Measurements from ENCODE around the gene C14orf39.
"Not testable (repeated sequence)": the region's sequence is repeated elsewhere in the genome, so short reads cannot be mapped to it uniquely, and the experiment has no call there.

Gene C14orf39

DNA sequence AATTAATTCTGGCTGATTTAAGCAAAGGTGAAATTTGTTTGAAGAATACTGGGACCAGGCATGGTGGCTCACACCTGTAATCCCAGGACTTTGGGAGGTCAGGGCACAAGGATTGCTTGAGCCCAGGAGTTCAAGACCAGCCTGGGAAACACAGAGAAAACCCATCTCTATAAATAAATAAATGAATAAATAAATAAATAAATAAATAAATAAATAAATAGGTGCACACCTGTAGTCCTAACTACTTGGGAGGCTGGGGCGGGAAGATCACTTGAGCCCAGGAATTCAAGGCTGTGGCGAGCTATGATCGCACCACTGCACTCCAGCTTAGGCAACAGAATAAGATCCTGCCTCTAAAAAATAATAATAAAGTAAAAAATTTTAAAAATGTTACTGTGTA, 4.4 kb upstream of the C14orf39 start:
- DNase-seq (ENCODE audit: low spot score), result no peak

DNA sequence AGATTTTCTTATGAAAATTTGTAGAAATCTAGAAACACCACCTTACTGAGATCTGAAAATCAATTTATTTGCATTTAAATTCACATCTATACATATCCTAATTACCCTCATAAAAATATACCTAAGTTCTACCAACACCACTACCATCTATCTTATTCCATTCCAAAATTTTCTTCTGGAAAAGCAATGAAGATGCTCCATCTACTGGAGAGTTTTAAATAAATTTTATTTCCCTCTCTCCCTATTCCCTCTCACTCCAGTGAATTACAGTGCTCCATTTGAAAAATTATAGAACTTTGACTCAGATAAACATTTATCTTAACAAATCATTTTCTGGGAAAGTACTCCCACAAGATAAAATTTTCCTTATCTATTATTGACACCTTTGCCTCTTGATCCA, 2.3 kb upstream of the C14orf39 start:
- no peak for DNase-seq (ENCODE audit: low spot score)

DNA sequence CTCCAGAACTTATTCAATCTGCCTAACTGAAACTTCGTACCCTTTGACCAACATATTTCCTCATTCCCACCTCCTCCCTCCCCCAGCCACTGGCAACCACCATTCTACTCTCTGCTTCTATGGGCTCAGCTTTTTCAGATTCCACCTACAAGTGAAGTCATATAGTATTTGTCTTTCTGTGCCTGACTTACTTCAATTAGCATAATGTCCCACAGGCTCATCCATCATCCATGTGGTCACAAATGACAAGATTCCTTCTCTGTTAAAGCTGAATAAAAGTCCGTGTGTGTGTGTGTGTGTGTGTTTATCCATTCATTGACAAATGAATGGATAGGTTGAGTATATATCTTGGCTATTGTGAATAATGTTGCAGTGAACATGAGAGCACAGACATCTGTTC, 1.3 kb upstream of the C14orf39 start:
- DNase-seq (ENCODE audit: low spot score), result no peak

DNA sequence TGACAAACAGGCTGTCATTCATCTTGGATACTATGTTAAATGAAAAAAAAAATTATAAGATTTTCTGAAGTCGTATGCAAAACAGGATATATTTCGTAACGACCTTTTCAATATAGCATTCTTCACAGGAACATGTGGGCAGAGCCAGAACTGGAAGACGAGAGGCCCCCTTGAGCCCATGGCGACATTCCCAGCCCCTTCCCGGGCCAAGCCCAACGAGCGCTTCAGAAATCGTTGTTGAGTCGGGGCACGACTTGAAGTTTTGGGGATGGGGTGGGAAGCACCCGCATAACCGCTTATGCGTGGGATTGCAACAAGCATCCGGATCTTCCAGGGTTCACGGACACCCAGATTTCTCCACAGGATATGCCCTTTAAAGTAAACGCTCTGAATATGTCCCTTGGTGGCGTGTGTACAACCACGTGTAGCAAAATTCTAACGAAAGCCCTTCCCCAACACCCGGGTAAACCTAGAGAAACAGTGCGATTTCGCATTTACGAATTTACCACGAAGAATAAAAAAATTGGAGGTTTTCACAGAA, 736 bp downstream of the C14orf39 start:
- DNase-seq (ENCODE audit: low spot score), result peak; percentile 52

DNA sequence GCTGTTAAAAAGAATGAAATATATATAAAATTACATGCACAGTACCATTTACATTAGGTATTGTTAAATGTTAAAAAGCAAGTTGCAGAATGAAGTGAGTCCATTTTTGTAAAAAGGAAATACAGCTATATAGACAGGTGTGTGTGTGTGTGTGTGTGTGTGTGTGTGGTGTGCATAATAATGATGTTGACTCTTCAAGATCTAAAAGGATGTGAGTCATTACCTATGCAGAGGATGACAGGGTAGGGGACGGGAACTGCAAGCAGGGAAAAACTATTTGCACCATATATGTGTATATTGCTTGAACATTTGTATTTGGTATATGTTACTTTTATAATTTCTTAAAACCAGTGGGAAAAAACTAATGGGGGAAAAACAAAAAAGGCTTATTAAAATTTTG, 3.1 kb downstream of the C14orf39 start:
- DNase-seq (ENCODE audit: low spot score), result no peak

DNA sequence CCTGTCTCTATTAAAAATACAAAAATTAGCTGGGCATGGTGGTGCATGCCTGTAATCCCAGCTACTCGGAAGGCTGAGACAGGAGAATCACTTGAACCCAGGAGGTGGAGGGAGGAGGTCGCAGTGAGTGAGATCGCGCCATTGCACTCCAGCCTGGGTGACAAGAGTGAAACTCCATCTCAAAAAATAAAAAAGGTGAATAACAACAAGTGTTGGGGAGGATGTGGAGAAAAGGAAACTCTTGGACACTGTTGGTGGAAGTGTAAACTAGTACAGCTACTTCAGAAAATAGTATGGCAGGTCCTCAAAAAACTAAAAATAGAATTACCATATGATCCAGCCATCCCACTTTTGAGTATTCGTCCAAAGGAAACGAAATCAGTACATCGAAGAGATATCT, 5.6 kb downstream of the C14orf39 start:
- not testable (repeated sequence) for DNase-seq (ENCODE audit: low spot score)

DNA sequence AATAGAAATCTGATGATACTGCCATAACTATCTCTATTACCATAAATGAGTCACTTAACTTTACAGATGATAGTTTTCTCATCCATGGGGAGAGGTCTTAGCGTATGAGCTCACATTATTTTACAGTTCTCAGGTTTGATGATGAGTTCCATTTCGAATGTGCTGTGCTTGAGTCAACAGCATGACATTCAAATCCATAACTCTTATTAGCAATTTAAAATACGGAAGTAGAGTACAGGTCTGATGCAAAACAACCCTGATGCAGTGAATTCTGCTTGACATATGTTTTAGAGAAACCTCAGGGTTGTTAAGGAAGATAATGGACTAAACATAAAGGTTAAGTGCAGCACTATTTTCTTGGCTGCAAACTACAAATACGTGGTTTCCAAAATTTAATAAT, 30.0 kb downstream of the C14orf39 start:
- DNase-seq (ENCODE audit: low spot score), result no peak

DNA sequence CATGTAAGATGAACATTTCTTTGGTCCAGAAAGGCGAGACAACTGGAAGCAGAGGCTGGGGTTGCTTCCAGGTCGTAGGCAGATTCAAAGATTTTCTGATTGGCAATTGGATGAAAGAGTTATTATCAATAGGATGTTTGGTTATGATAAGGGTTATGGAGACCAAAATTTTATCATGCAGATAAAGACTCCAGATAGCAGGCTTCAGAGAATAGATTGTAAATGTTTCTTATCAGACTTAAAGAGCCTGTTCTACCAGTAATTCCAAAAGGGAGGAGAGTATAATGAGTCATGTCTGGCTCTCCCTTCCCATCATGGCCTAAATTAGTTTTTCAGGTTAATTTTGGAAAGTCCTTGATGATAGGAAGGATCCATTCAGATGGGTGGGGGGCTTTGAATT, 55.6 kb downstream of the C14orf39 start:
- no peak for DNase-seq (ENCODE audit: low spot score)

DNA sequence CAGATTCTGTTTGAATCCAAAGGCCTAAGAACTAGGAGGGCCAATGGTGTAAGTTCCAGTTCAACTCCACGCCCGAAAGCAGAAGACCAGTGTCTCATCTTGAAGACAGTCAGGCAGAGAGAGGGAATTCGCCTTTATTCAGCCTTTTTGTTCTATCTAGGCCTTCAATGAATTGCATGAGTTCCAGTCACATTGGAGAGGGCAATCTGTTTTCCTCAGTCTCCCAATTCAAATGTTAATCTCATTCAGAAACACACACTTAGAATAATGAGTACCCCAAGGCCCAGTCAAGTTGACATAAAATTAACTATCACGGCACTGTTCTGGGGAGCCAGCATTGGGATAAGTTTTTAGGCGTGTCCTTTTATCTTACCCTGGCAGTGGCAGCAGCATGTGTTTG, 65.8 kb downstream of the C14orf39 start:
- no peak for DNase-seq (ENCODE audit: low spot score)

DNA sequence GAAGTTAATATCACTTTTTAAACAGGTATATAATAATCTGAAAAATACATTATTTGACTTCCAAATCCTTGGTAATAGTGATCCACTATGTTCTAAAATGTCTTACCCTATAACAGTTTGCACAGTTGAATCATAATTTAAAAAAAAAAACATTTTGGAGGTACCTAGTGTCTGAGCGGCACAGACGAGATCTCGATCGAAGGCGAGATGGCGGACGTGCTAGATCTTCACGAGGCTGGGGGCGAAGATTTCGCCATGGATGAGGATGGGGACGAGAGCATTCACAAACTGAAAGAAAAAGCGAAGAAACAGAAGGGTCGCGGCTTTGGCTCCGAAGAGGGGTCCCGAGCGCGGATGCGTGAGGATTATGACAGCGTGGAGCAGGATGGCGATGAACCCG, 88.3 kb downstream of the C14orf39 start:
- DNase-seq (ENCODE audit: low spot score), result not testable (repeated sequence)

DNA sequence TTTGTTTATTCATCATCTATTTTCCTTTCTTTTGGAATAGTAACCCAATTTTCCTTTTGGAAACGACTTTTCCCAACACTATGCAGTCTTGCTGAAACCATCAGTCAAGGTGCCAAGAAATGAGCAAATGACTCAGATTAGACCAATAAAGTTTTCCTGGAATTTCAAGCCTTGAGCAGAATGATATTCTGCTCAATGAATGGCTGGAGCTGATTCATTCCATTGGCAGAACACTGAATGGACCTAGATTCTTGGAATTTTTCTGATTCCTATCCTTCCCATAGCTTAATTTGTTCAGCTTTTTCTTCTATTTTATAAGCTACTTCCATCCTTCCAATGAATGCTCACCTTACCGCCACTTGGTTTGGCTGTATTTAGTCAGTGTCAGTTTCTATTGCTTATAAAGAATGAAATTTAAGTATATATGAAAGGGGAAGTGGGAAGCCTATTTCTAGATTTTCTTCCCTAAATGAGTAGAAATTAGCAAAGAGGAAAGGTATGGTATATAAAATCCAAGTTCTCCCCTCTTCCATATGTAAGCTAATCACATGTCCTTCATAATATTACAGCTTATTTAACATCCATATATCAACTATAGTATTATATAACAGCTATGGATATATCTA, 89.0 kb downstream of the C14orf39 start:
- DNase-seq (ENCODE audit: low spot score), result no peak
